Measurements from ENCODE around the gene LY9.

DNA sequence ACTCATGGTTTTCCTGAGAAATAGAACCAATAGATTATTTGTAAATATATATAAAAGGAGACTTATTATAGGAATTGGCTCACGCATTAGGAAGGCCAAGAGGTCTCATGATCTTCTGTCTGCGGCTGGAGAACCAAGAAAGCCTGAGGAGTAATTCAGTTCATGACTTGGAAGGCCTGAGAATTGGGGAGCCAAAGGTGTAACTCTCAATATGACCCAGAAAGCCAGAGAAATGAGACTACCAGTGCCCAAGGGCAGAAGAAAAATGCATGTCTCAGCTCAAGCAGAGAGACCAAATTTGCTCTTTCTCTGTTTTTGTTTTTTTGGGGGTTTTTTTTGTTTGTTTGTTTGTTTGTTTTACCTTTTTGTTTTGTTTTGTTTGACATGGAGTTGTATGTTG, 37.5 kb upstream of the LY9 start:
- TF ChIP-seq SUZ12 (IDR thresholded peaks at IDR 0.05; ENCODE audit: extremely low read depth, insufficient read depth, insufficient read length) (no peak), ZNF274 (IDR thresholded peaks at IDR 0.05; ENCODE audit: low read depth, low read length) (no peak)

All from NT2/D1 (cell line).